Measurements from ENCODE around the gene ENAM. TPM values are rescaled to one million over a fixed set of nuclear protein-coding genes. Genes with fewer than 3 reads are reported as not detected.
"Not testable (repeated sequence)": the region's sequence is repeated elsewhere in the genome, so short reads cannot be mapped to it uniquely, and the experiment has no call there.

The ENAM gene
- total RNA-seq, 2 donors from 2014 or later, result 8.9 to 13.5 TPM

DNA sequence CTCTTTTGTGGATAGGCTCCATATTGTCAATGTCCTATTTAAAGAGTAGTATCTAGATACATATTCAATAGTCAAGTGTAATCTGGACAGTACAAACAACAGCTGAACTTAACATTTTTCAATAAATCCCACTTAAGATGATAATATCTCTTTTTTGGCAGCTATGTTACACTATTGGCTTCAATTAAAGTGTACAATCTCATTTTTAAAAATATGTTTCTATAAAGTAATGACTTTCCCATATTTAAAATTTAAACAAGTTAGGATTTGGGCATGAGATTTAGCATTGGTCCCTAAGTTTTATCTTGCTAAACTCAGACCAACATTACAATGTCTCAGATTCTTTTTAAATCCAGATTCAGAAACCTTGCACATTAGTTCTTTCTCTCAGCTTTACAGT lies 45.6 kb downstream of the ENAM start:
- TF ChIP-seq, protein P1, sequence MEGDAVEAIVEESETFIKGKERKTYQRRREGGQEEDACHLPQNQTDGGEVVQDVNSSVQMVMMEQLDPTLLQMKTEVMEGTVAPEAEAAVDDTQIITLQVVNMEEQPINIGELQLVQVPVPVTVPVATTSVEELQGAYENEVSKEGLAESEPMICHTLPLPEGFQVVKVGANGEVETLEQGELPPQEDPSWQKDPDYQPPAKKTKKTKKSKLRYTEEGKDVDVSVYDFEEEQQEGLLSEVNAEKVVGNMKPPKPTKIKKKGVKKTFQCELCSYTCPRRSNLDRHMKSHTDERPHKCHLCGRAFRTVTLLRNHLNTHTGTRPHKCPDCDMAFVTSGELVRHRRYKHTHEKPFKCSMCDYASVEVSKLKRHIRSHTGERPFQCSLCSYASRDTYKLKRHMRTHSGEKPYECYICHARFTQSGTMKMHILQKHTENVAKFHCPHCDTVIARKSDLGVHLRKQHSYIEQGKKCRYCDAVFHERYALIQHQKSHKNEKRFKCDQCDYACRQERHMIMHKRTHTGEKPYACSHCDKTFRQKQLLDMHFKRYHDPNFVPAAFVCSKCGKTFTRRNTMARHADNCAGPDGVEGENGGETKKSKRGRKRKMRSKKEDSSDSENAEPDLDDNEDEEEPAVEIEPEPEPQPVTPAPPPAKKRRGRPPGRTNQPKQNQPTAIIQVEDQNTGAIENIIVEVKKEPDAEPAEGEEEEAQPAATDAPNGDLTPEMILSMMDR (IDR thresholded peaks at IDR 0.05), result no peak
- Histone ChIP-seq H3K4me1 (no peaks in the 10 kb centered on the region), H3K27me3 (no peaks in the 10 kb centered on the region), H3K36me3 (no peaks in the 10 kb centered on the region), H3K27ac (no peak overlapping the region), H3K9me3 (no peaks in the 10 kb centered on the region), H3K4me3 (no peak overlapping the region)
- DNase-seq (ENCODE audit: low spot score), result no peak

DNA sequence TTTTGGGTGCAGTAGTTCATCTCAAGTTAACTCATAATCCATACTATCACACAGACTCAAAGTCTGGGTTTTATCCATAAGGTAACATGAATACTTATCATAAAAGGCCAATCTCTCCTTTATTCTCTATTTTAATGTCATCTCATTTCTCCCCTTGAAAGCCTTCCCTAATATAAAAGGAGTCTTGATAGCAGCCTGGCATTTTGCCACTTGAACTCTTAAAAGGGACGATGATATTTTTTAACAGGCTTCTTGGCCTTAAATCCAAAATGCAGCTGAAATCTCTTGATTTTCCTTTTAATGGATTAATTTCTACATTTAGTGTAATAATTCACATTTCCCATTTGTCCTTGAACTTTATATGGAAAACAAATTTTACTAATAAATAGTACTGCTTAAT lies 46.2 kb downstream of the ENAM start:
- H3K36me3 ChIP-seq, result no peaks in the 10 kb centered on the region
- no peak overlapping the region for H3K27ac ChIP-seq
- H3K27me3 ChIP-seq, result no peaks in the 10 kb centered on the region
- H3K9me3 ChIP-seq, result no peaks in the 10 kb centered on the region
- H3K4me1 ChIP-seq, result no peaks in the 10 kb centered on the region
- DNase-seq (ENCODE audit: low spot score), result no peak
- H3K4me3 ChIP-seq, result no peak overlapping the region
- TF ChIP-seq, protein P1 (IDR thresholded peaks at IDR 0.05), result no peak

DNA sequence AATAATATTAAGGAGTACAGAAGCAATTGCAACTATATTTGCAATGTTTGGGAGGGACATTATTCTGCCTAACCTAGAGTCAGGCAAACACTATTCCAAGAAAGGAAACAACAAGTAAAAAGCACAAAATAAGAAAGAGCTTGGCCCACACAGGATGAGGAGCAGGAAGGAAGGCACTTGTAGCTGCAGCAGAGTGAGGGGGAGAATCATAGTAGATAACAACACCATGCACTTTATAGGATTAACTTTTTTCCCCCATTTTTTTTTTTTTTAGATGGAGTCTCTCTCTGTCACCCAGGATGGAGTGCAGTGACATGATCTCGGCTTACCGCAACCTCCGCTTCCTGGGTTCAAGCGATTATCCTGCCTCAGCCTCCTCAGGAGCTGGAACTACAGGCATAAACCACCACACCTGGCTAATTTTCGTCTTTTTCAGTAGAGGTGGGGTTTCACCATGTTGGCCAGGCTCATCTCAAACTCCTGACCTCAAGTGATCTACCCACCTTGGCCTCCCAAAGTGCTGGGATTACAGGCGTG lies 48.1 kb downstream of the ENAM start:
- DNase-seq (ENCODE audit: low spot score), result no peak
- Histone ChIP-seq H3K4me1 (no peaks in the 10 kb centered on the region), H3K9me3 (no peaks in the 10 kb centered on the region), H3K4me3 (no peak overlapping the region), H3K27ac (no peak overlapping the region), H3K27me3 (no peaks in the 10 kb centered on the region), H3K36me3 (no peaks in the 10 kb centered on the region)
- TF ChIP-seq, protein P1 (IDR thresholded peaks at IDR 0.05), result no peak

DNA sequence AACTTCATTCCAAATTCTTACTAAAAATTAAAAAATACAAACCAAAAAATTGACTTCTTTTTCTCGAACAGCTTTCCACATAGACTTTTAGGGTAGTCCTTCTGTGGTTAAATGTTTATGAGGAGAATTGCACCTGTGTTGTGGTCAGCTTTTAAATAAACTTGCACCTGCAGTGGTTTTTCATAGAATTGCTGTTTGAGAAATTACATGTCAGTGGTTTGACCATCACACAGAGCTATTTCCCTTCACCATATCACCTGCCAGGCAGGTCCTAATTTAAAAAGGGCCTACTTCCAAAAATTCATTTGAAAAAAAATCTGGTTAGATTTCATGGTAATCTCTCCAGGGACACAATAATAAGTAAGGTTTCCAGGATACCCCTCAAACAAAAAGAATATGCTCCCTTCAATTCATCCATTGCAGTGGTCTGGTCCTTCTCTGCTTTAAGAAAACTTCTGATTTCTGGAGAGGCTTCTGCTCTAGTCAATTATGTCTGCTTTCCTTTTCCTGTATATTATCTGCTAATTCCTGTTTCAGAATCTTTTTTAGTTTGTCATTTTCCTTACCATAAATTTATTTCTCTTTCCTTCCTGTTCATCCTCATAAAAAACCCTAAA lies 49.9 kb downstream of the ENAM start:
- Histone ChIP-seq H3K27ac (no peak overlapping the region), H3K4me1 (no peaks in the 10 kb centered on the region), H3K9me3 (no peaks in the 10 kb centered on the region), H3K36me3 (no peaks in the 10 kb centered on the region), H3K27me3 (no peaks in the 10 kb centered on the region), H3K4me3 (no peak overlapping the region)
- TF ChIP-seq, protein P1 (IDR thresholded peaks at IDR 0.05), result no peak
- no peak for DNase-seq (ENCODE audit: low spot score)

DNA sequence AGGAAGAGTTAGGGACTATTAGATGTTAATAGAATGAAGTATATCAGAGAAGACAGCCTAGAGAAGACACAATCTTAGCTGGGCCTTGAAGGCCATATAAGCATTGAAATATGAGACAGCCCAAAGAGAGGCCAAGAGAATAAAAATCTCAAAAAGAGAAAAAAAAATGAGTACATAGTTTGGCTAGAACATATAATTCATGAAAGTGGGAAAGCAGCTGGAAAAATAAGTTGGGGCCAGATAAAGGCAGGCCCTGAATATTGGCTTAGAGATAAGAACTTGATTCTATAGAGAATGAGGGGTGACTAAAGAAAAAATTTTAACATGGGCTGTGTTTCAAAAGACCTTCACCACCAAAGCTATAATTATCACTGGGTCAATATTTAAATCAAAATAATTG lies 52.4 kb downstream of the ENAM start:
- Histone ChIP-seq H3K4me3 (no peak overlapping the region), H3K27ac (no peak overlapping the region), H3K27me3 (no peaks in the 10 kb centered on the region), H3K4me1 (no peaks in the 10 kb centered on the region), H3K36me3 (no peaks in the 10 kb centered on the region), H3K9me3 (no peaks in the 10 kb centered on the region)
- TF ChIP-seq, protein P1 (IDR thresholded peaks at IDR 0.05), result no peak
- no peak for DNase-seq (ENCODE audit: low spot score)

DNA sequence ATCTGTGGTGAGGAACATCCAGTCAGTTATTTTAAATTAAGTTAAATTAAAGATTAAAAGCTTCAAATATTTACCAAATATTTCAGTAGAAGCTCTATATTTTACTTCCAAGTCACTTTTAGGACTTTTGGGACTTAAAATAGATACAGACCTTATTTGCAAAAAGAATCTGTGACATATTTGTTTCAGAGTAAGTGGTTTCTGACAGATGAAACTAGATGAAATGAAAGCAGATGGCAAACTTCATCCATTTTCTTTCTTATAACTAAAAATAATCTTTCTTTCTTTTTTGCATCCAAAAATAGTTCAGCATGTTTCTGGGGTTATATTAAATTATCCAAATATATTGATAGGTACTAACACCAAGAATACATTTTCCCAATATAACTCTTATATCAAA lies 53.2 kb downstream of the ENAM start:
- TF ChIP-seq, protein P1 (IDR thresholded peaks at IDR 0.05), result no peak
- no peak overlapping the region for H3K4me3 ChIP-seq
- H3K36me3 ChIP-seq, result no peaks in the 10 kb centered on the region
- H3K27ac ChIP-seq, result no peak overlapping the region
- no peaks in the 10 kb centered on the region for H3K27me3 ChIP-seq
- no peaks in the 10 kb centered on the region for H3K4me1 ChIP-seq
- H3K9me3 ChIP-seq, result no peaks in the 10 kb centered on the region
- DNase-seq (ENCODE audit: low spot score), result no peak

DNA sequence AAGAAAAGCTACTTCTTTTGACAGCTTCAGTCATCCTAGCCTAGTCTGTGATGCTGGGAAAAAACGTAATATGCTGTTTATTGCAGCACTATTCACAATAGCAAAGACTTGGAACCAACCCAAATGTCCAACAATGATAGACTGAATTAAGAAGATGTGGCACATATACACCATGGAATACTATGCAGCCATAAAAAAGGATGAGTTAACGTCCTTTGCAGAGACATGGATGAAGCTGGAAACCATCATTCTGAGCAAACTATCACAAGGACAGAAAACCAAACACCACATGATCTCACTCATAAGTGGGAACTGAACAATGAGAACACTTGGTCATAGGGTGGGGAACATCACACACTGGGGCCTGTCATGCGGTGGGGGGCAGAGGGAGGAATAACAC lies 53.6 kb downstream of the ENAM start:
- H3K27ac ChIP-seq; H3K4me1 ChIP-seq; H3K36me3 ChIP-seq; H3K9me3 ChIP-seq; H3K4me3 ChIP-seq; DNase-seq (ENCODE audit: low spot score); H3K27me3 ChIP-seq: not testable (repeated sequence)

Measured in right atrium auricular region (tissue), 2 donors.